Measurements from ENCODE around the gene CFAP97D1.

Gene CFAP97D1

GRCh38 chr17:43740541-43740940 is 39.7 kb upstream of the CFAP97D1 start:
- POLR2A ChIA-PET (ENCODE audit: low non-redundant PET) = no interaction called here
- no peak overlapping the region for H3K27ac ChIP-seq
- TF ChIP-seq CTCF (conservative IDR thresholded peaks at IDR 0.05; ENCODE audit: low read depth) = no peak
- CTCF ChIA-PET = interaction anchor here (0.6 kb wide), 1 partner anchor 1138 kb away, joined by 3 read pairs; no protein-coding TSS in a partner anchor
- no peak for DNase-seq (ENCODE audit: low spot score)

- ChIA-PET CTCF (no interaction called here), POLR2A (ENCODE audit: low non-redundant PET) (no interaction called here)
- no peak for DNase-seq (ENCODE audit: low spot score)
- no peak overlapping the region for H3K27ac ChIP-seq
- TF ChIP-seq CTCF (conservative IDR thresholded peaks at IDR 0.05; ENCODE audit: low read depth) = no peak
Observed at GRCh38 chr17:43741636-43742035, 38.6 kb upstream of the CFAP97D1 start.

GRCh38 chr17:43745541-43745940 is 34.7 kb upstream of the CFAP97D1 start:
- H3K27ac ChIP-seq = no peak overlapping the region
- CTCF ChIA-PET = interaction anchor here (0.8 kb wide), 1 partner anchor 119 kb away, joined by 4 read pairs; no protein-coding TSS in a partner anchor
- POLR2A ChIA-PET (ENCODE audit: low non-redundant PET) = no interaction called here
- no peak for TF ChIP-seq CTCF (conservative IDR thresholded peaks at IDR 0.05; ENCODE audit: low read depth)
- DNase-seq (ENCODE audit: low spot score) = no peak

- H3K27ac ChIP-seq = peak overlapping the region; percentile 37
- ChIA-PET POLR2A (ENCODE audit: low non-redundant PET) (no interaction called here), CTCF (interaction anchor here (0.6 to 0.8 kb wide), 2 partner anchors 9 to 56 kb away, joined by 3 read pairs; no protein-coding TSS in a partner anchor)
- peak; percentile 25 for DNase-seq (ENCODE audit: low spot score)
- no peak for TF ChIP-seq CTCF (conservative IDR thresholded peaks at IDR 0.05; ENCODE audit: low read depth)
Observed at GRCh38 chr17:43750153-43750552, 30.1 kb upstream of the CFAP97D1 start.

GRCh38 chr17:43753493-43754129 is 26.6 kb upstream of the CFAP97D1 start:
- POLR2A ChIA-PET (ENCODE audit: low non-redundant PET) = no interaction called here
- H3K27ac ChIP-seq = no peak overlapping the region
- CTCF ChIA-PET = no interaction called here
- TF ChIP-seq CTCF (conservative IDR thresholded peaks at IDR 0.05; ENCODE audit: low read depth) = no peak
- no peak for DNase-seq (ENCODE audit: low spot score)

- ChIA-PET POLR2A (ENCODE audit: low non-redundant PET) (no interaction called here), CTCF (interaction anchor here (0.7 kb wide), 1 partner anchor 54 kb away, joined by 5 read pairs; no protein-coding TSS in a partner anchor)
- no peak overlapping the region for H3K27ac ChIP-seq
- DNase-seq (ENCODE audit: low spot score) = no peak
- TF ChIP-seq CTCF (conservative IDR thresholded peaks at IDR 0.05; ENCODE audit: low read depth) = no peak
Observed at GRCh38 chr17:43754947-43755346, 25.3 kb upstream of the CFAP97D1 start.
